Measurements from ENCODE around the gene IFT20. TPM values are rescaled to one million over a fixed set of nuclear protein-coding genes. Genes with fewer than 3 reads are reported as not detected.

The IFT20 gene
- total RNA-seq, 2 experiments from 2014 or later, result 16.3 to 23.9 TPM

- no peak for DNase-seq (ENCODE audit: low spot score)
- ChIA-PET POLR2A (no interaction called here), CTCF (ENCODE audit: unreplicated experiment) (no interaction called here)
- TF ChIP-seq EZH2phosphoT487 (IDR thresholded peaks at IDR 0.05; ENCODE audit: borderline replicate concordance, low read depth, low read length) (no peak), CTCF (conservative IDR thresholded peaks at IDR 0.05; ENCODE audit: low read length) (no peak)
- Histone ChIP-seq H3K9me3 (ENCODE audit: low read length) (no peaks in the 10 kb centered on the region), H3K4me3 (ENCODE audit: low read depth, low read length, poor library complexity, severe bottlenecking) (no peak overlapping the region), H4K20me1 (ENCODE audit: insufficient read depth, low read length) (no peaks in the 10 kb centered on the region), H3K79me2 (ENCODE audit: insufficient read depth, low read depth, low read length) (no peaks in the 10 kb centered on the region), H3K9me2 (ENCODE audit: insufficient read depth, low read length) (no peaks in the 10 kb centered on the region), H3K36me3 (ENCODE audit: insufficient read depth, low read length) (no peaks in the 10 kb centered on the region), H3K4me1 (ENCODE audit: insufficient read depth, low read length, poor library complexity, severe bottlenecking) (no peaks in the 10 kb centered on the region), H3K4me2 (ENCODE audit: low read length) (no peak overlapping the region), H3K27ac (ENCODE audit: low read depth, low read length, poor library complexity, severe bottlenecking) (no peak overlapping the region), H2AFZ (ENCODE audit: low read length) (no peak overlapping the region)
- BruUV-seq (replicated peaks), result no TSS peak
- intact Hi-C loops (cut with micrococcal nuclease; ENCODE audit: unreplicated experiment), result no loop called here
Observed at GRCh38 chr17:28280826-28281225, 54.4 kb downstream of the IFT20 start.

- POLR2A ChIA-PET, result no interaction called here
- intact Hi-C loops (cut with micrococcal nuclease; ENCODE audit: unreplicated experiment), result no loop called here
- no peaks in the 10 kb centered on the region for H3K4me1 ChIP-seq (ENCODE audit: insufficient read depth, low read length, poor library complexity, severe bottlenecking)
Observed at GRCh38 chr17:28279411-28279810, 55.9 kb downstream of the IFT20 start.

More at GRCh38 chr17:28279411-28279810, 55.9 kb downstream of the IFT20 start:
- DNase-seq (ENCODE audit: low spot score), result no peak
- CTCF ChIA-PET (ENCODE audit: unreplicated experiment), result no interaction called here
- no TSS peak for BruUV-seq (replicated peaks)
- no peak overlapping the region for H2AFZ ChIP-seq (ENCODE audit: low read length)
- H4K20me1 ChIP-seq (ENCODE audit: insufficient read depth, low read length), result no peaks in the 10 kb centered on the region
- no peaks in the 10 kb centered on the region for H3K36me3 ChIP-seq (ENCODE audit: insufficient read depth, low read length)
- no peak for TF ChIP-seq EZH2phosphoT487 (IDR thresholded peaks at IDR 0.05; ENCODE audit: borderline replicate concordance, low read depth, low read length)
- TF ChIP-seq CTCF (conservative IDR thresholded peaks at IDR 0.05; ENCODE audit: low read length), result no peak
- no peak overlapping the region for H3K4me2 ChIP-seq (ENCODE audit: low read length)
- H3K79me2 ChIP-seq (ENCODE audit: insufficient read depth, low read depth, low read length), result no peaks in the 10 kb centered on the region
- no peaks in the 10 kb centered on the region for H3K9me2 ChIP-seq (ENCODE audit: insufficient read depth, low read length)
- no peak overlapping the region for H3K27ac ChIP-seq (ENCODE audit: low read depth, low read length, poor library complexity, severe bottlenecking)
- H3K4me3 ChIP-seq (ENCODE audit: low read depth, low read length, poor library complexity, severe bottlenecking), result no peak overlapping the region
- no peaks in the 10 kb centered on the region for H3K9me3 ChIP-seq (ENCODE audit: low read length)

Small RNA genes within 50 kb of the gene (microRNA-seq; reads per million reads assigned to microRNA genes)
- gene MIR4723 (ENCODE audit: borderline replicate concordance), result 6.1 reads per million

Other genes starting within 250 kb of the IFT20 start
- 62.3 and 65.7 TPM in 2 replicates for gene TMEM97, start 16.3 kb downstream of the IFT20 start, total RNA-seq (2014; rRNA removed; shearing (Covaris generic))
- gene TMEM97, start 16.3 kb downstream of the IFT20 start, total RNA-seq (2022), result 65.1 and 69.6 TPM in 2 replicates
- gene TNFAIP1, start 289 bp upstream of the IFT20 start, total RNA-seq (2014; rRNA removed; shearing (Covaris generic)), result 9.3 and 15.5 TPM in 2 replicates
- 10.6 and 14.7 TPM in 2 replicates for gene TNFAIP1, start 289 bp upstream of the IFT20 start, total RNA-seq (2022)
- gene POLDIP2, start 22.1 kb upstream of the IFT20 start, total RNA-seq (2014; rRNA removed; shearing (Covaris generic)), result 82.2 and 88.8 TPM in 2 replicates
- gene POLDIP2, start 22.1 kb upstream of the IFT20 start, total RNA-seq (2022), result 85.0 and 89.2 TPM in 2 replicates
- not detected in 2 replicates for gene SEBOX, start 29.7 kb upstream of the IFT20 start, total RNA-seq (2014; rRNA removed; shearing (Covaris generic))
- gene SEBOX, start 29.7 kb upstream of the IFT20 start, total RNA-seq (2022), result not detected in 2 replicates
- gene VTN, start 34.8 kb upstream of the IFT20 start, total RNA-seq (2014; rRNA removed; shearing (Covaris generic)), result not detected in 2 replicates
- gene VTN, start 34.8 kb upstream of the IFT20 start, total RNA-seq (2022), result 0.40 TPM in 1 of 2 replicates, not detected in the other
- 4.7 and 7.5 TPM in 2 replicates for gene SARM1, start 36.2 kb upstream of the IFT20 start, total RNA-seq (2014; rRNA removed; shearing (Covaris generic))
- gene SARM1, start 36.2 kb upstream of the IFT20 start, total RNA-seq (2022), result 21.3 and 21.7 TPM in 2 replicates
- gene SLC46A1, start 70.7 kb upstream of the IFT20 start, total RNA-seq (2014; rRNA removed; shearing (Covaris generic)), result 0.85 and 1.5 TPM in 2 replicates
- 1.2 and 2.2 TPM in 2 replicates for gene SLC46A1, start 70.7 kb upstream of the IFT20 start, total RNA-seq (2022)
- not detected in 2 replicates for gene SLC13A2, start 138.2 kb upstream of the IFT20 start, total RNA-seq (2014; rRNA removed; shearing (Covaris generic))
- not detected in 2 replicates for gene SLC13A2, start 138.2 kb upstream of the IFT20 start, total RNA-seq (2022)
- not detected in 2 replicates for gene FOXN1, start 170.9 kb upstream of the IFT20 start, total RNA-seq (2014; rRNA removed; shearing (Covaris generic))
- not detected in 2 replicates for gene FOXN1, start 170.9 kb upstream of the IFT20 start, total RNA-seq (2022)
- gene UNC119, start 217.2 kb upstream of the IFT20 start, total RNA-seq (2014; rRNA removed; shearing (Covaris generic)), result 10.5 and 14.2 TPM in 2 replicates
- 8.4 and 14.9 TPM in 2 replicates for gene UNC119, start 217.2 kb upstream of the IFT20 start, total RNA-seq (2022)
- 13.9 and 23.7 TPM in 2 replicates for gene PIGS, start 236.1 kb upstream of the IFT20 start, total RNA-seq (2014; rRNA removed; shearing (Covaris generic))
- gene PIGS, start 236.1 kb upstream of the IFT20 start, total RNA-seq (2022), result 34.0 and 34.5 TPM in 2 replicates
- gene ALDOC, start 241.4 kb upstream of the IFT20 start, total RNA-seq (2014; rRNA removed; shearing (Covaris generic)), result 62.4 and 70.7 TPM in 2 replicates
- gene ALDOC, start 241.4 kb upstream of the IFT20 start, total RNA-seq (2022), result 25.7 and 46.2 TPM in 2 replicates

Measured in OCI-LY7 (cell line).